Measurements from ENCODE around the gene OSBPL5.

The OSBPL5 gene

GRCh38 chr11:3133261-3134217, 31.6 kb downstream of the OSBPL5 start:
- no peak for DNase-seq

GRCh38 chr11:3132831-3133260, 32.3 kb downstream of the OSBPL5 start:
- DNase-seq: no peak

- no peak for DNase-seq
Measured at GRCh38 chr11:3132271-3132781, 32.8 kb downstream of the OSBPL5 start.

GRCh38 chr11:3131330-3131941, 33.7 kb downstream of the OSBPL5 start:
- no peak for DNase-seq

GRCh38 chr11:3130269-3131071, 34.6 kb downstream of the OSBPL5 start:
- peak; percentile 76 for DNase-seq

GRCh38 chr11:3129591-3130268, 35.4 kb downstream of the OSBPL5 start:
- no peak for DNase-seq

GRCh38 chr11:3129181-3129590, 35.9 kb downstream of the OSBPL5 start:
- DNase-seq: no peak

- no peak for DNase-seq
Measured at GRCh38 chr11:3128356-3129180, 36.5 kb downstream of the OSBPL5 start.

- DNase-seq: no peak
Measured at GRCh38 chr11:3127706-3128355, 37.3 kb downstream of the OSBPL5 start.

GRCh38 chr11:3126901-3127691, 38.0 kb downstream of the OSBPL5 start:
- DNase-seq: no peak

GRCh38 chr11:3126207-3126865, 38.8 kb downstream of the OSBPL5 start:
- peak; percentile 90 for DNase-seq

- no peak for DNase-seq
Measured at GRCh38 chr11:3124821-3125220, 40.3 kb downstream of the OSBPL5 start.

GRCh38 chr11:3123761-3124733, 41.1 kb downstream of the OSBPL5 start:
- peak; percentile 34 for DNase-seq

- DNase-seq: peak; percentile 85
Measured at GRCh38 chr11:3123305-3123704, 41.8 kb downstream of the OSBPL5 start.

- DNase-seq: no peak
Measured at GRCh38 chr11:3122775-3123201, 42.3 kb downstream of the OSBPL5 start.

GRCh38 chr11:3121931-3122774, 43.0 kb downstream of the OSBPL5 start:
- no peak for DNase-seq

- no peak for DNase-seq
Measured at GRCh38 chr11:3121416-3121815, 43.7 kb downstream of the OSBPL5 start.
